ENCODE data around the gene KATNAL1. TPM values are rescaled to one million over a fixed set of nuclear protein-coding genes. Genes with fewer than 3 reads are reported as not detected.

The KATNAL1 gene
- polyA plus RNA-seq, 3 donors = 0.49 to 1.2 (median 1.0) TPM

GRCh38 chr13:30154531-30154930 lies 152.8 kb downstream of the KATNAL1 start:
- Histone ChIP-seq H3K27ac (ENCODE audit: low read depth in 1 of 2, low read length in 2 of 2) (no peak overlapping the region), H3K36me3 (replicated peaks in 1 of 2; ENCODE audit: control insufficient read depth in 1 of 2, insufficient read depth in 2 of 2, low read length in 2 of 2) (no peaks in the 10 kb centered on the region), H3K27me3 (ENCODE audit: control insufficient read depth in 2 of 2, insufficient read depth in 2 of 2, low read length in 2 of 2) (no peaks in the 10 kb centered on the region), H2AFZ (ENCODE audit: insufficient read depth, low read depth, low read length, poor library complexity, severe bottlenecking) (no peak overlapping the region), H4K20me1 (ENCODE audit: insufficient read depth, low read length) (no peaks in the 10 kb centered on the region), H3K9me3 (replicated peaks in 1 of 2; ENCODE audit: control insufficient read depth in 1 of 2, insufficient read depth in 1 of 2, low read length in 2 of 2) (no peaks in the 10 kb centered on the region), H3K79me2 (ENCODE audit: insufficient read depth, low read length) (no peaks in the 10 kb centered on the region), H3K9ac (ENCODE audit: insufficient read depth, low read length, poor library complexity, severe bottlenecking) (no peak overlapping the region), H3K4me1 (ENCODE audit: control insufficient read depth in 1 of 2, insufficient read depth in 2 of 2, low read length in 2 of 2) (no peaks in the 10 kb centered on the region), H3K4me3 (replicated peaks in 1 of 3; ENCODE audit: low read depth in 2 of 3, low read length in 3 of 3) (no peak overlapping the region), H3K4me2 (replicated peaks; ENCODE audit: extremely low read depth, low read length, poor library complexity, severe bottlenecking) (no peak overlapping the region)
- H3K27me3 Mint-ChIP-seq (ENCODE audit: low read depth in 3 of 3) = peaks cover under 1 to 4% (median 2%) of the 10 kb centered on the region in 3 donors
- intact Hi-C loops (cut with micrococcal nuclease) = no loop called here
- no peak for TF ChIP-seq CTCF (IDR thresholded peaks at IDR 0.05)
- WGBS (ENCODE audit: insufficient coverage) = 97% methylated on average over 18 of the region's 20 CpGs
- DNase-seq = no peak
- H3K27ac Mint-ChIP-seq = no peak overlapping the region
- no peaks in the 10 kb centered on the region for H3K36me3 Mint-ChIP-seq
- peaks cover 0 to 3% (median 0%) of the 10 kb centered on the region in 7 donors for H3K9me3 Mint-ChIP-seq
- H3K4me3 Mint-ChIP-seq = no peak overlapping the region
- no peaks in the 10 kb centered on the region for H3K4me1 Mint-ChIP-seq

GRCh38 chr13:30153545-30154426 lies 153.6 kb downstream of the KATNAL1 start:
- H3K9ac ChIP-seq (ENCODE audit: insufficient read depth, low read length, poor library complexity, severe bottlenecking) = no peak overlapping the region
- no peaks in the 10 kb centered on the region for H3K27me3 ChIP-seq (ENCODE audit: control insufficient read depth in 2 of 2, insufficient read depth in 2 of 2, low read length in 2 of 2)
- no peaks in the 10 kb centered on the region for H3K9me3 ChIP-seq (replicated peaks in 1 of 2; ENCODE audit: control insufficient read depth in 1 of 2, insufficient read depth in 1 of 2, low read length in 2 of 2)
- H3K4me1 Mint-ChIP-seq = no peaks in the 10 kb centered on the region
- no peak overlapping the region for H3K27ac ChIP-seq (ENCODE audit: low read depth in 1 of 2, low read length in 2 of 2)
- no peak overlapping the region for H3K4me2 ChIP-seq (replicated peaks; ENCODE audit: extremely low read depth, low read length, poor library complexity, severe bottlenecking)
- H3K4me1 ChIP-seq (ENCODE audit: control insufficient read depth in 1 of 2, insufficient read depth in 2 of 2, low read length in 2 of 2) = no peaks in the 10 kb centered on the region
- H3K27me3 Mint-ChIP-seq (ENCODE audit: low read depth in 3 of 3) = peaks cover 0 to 4% (median 2%) of the 10 kb centered on the region in 3 donors
- intact Hi-C loops (cut with micrococcal nuclease) = no loop called here
- no peak overlapping the region for H3K4me3 ChIP-seq (replicated peaks in 1 of 3; ENCODE audit: low read depth in 2 of 3, low read length in 3 of 3)
- no peak overlapping the region for H2AFZ ChIP-seq (ENCODE audit: insufficient read depth, low read depth, low read length, poor library complexity, severe bottlenecking)
- H3K9me3 Mint-ChIP-seq = peaks cover 0 to 3% (median 0%) of the 10 kb centered on the region in 7 donors
- no peak for DNase-seq
- 86% methylated on average over 35 of the region's 35 CpGs for WGBS (ENCODE audit: insufficient coverage)
- no peaks in the 10 kb centered on the region for H3K36me3 Mint-ChIP-seq
- no peaks in the 10 kb centered on the region for H3K36me3 ChIP-seq (replicated peaks in 1 of 2; ENCODE audit: control insufficient read depth in 1 of 2, insufficient read depth in 2 of 2, low read length in 2 of 2)
- TF ChIP-seq CTCF (IDR thresholded peaks at IDR 0.05) = no peak
- no peaks in the 10 kb centered on the region for H4K20me1 ChIP-seq (ENCODE audit: insufficient read depth, low read length)
- no peaks in the 10 kb centered on the region for H3K79me2 ChIP-seq (ENCODE audit: insufficient read depth, low read length)
- H3K4me3 Mint-ChIP-seq = no peak overlapping the region
- no peak overlapping the region for H3K27ac Mint-ChIP-seq

Small RNAs within 50 kb of the gene (small RNA-seq; reads per million reads assigned to genes)
- gene RNU6-64P (ENCODE audit: insufficient read length, low read depth) = not detected

Other genes starting within 250 kb of the KATNAL1 start
- not detected for gene UBE2L5, start 114.9 kb upstream of the KATNAL1 start, polyA plus RNA-seq
- 100 to 1,000 TPM; 132 to 489 (median 430) TPM for gene HMGB1, start 158.4 kb upstream of the KATNAL1 start, polyA plus RNA-seq

Data from CD14-positive monocyte (primary cell).